ENCODE measurements around the gene DHX58. TPM values are rescaled to one million over a fixed set of nuclear protein-coding genes. Genes with fewer than 3 reads are reported as not detected.

Gene DHX58
- total RNA-seq: 2.5 and 2.8 TPM in 2 replicates

GRCh38 chr17:42112552-42113176, at the start of gene DHX58:
Gene DHX58, minus strand, starts transcription at chr17:42112714. Its CDS starts 822 bp downstream, at chr17:42111892.

GRCh38 chr17:42122371-42123303, 10.1 kb upstream of the DHX58 start, which contains the start of gene HSPB9:
Gene HSPB9, plus strand, starts transcription at chr17:42122804. Its CDS starts 47 bp downstream, at chr17:42122851.

GRCh38 chr17:42120770-42121769, 8.6 kb upstream of the DHX58 start, which contains the start of gene KAT2A:
Gene KAT2A, minus strand, starts transcription at chr17:42121367. Its CDS starts 63 bp downstream, at chr17:42121304.

DNA sequence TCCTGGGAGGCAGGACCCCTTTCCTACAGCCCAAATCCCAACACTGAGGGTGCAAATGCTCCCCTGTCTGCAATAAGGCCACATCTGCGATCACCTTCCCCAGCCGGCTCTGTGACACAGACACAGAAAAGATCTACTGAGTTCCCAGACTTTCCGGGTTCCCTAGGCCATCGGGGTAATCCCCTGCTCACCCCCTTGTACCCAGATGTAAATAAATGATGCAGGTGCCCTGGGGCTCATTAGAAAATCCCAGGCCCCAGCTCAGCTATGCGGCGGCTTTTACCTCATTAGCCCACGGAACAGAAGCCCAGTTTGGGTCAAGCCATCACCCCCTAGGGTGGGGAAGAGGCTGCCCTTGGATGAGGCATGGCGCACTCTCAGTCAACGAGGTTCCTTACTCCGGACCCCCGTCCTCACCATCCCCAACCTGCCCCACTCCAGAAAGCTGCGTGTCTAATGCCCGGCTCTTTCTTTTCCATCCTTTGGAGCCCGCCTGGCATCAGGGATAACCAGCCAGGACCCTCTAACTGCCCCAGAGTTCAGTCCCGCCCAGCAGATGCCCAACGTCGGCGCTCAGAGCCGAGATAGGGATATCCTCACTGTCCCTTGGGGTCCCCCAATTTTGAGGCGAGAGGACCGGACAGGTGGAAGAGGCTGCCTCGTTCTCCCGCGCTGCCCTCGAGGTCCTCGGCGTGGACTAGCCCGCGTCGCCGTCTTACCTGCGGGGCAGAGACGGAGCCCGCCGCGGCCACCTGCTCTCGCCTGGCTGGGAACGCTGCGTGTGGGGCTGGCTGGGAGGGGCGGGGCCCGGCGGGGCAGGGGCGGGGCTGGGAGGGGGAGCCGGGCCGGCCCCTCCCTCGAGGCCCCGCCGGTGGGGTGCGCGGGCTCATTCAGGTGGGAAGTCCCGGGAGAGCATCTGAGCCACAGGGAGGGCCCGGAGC, 14.6 kb downstream of the DHX58 start, which contains the start of gene ZNF385C:
TSS of gene ZNF385C (minus strand) at position 783 of the 941 bp plus-strand sequence. CDS start 35,417 bp downstream, outside the sequence.

Other genes with a start within 250 kb of the DHX58 start
- gene KLHL11, start 247.3 kb downstream of the DHX58 start, total RNA-seq: 26.1 and 37.9 TPM in 2 replicates
- 159 and 189 TPM in 2 replicates for gene ACLY, start 193.8 kb downstream of the DHX58 start, total RNA-seq
- 0.11 and 0.34 TPM in 2 replicates for gene ODAD4, start 182.1 kb downstream of the DHX58 start, total RNA-seq
- 49.5 and 55.5 TPM in 2 replicates for gene CNP, start 145.9 kb downstream of the DHX58 start, total RNA-seq
- 63.2 and 84.4 TPM in 2 replicates for gene DNAJC7, start 95.3 kb downstream of the DHX58 start, total RNA-seq
- 30.3 and 35.0 TPM in 2 replicates for gene NKIRAS2, start 92.6 kb downstream of the DHX58 start, total RNA-seq
- gene C17orf113, start 62.1 kb downstream of the DHX58 start, total RNA-seq: 0.22 and 0.26 TPM in 2 replicates
- not detected in 2 replicates for gene ZNF385C, start 14.2 kb downstream of the DHX58 start, total RNA-seq
- gene KAT2A, start 8.7 kb upstream of the DHX58 start, total RNA-seq: 4.9 and 8.3 TPM in 2 replicates
- under 0.01 TPM in 1 of 2 replicates, not detected in the other for gene HSPB9, start 10.1 kb upstream of the DHX58 start, total RNA-seq
- gene RAB5C, start 42.3 kb upstream of the DHX58 start, total RNA-seq: 72.4 and 77.7 TPM in 2 replicates
- under 0.01 TPM in 2 replicates for gene KCNH4, start 68.4 kb upstream of the DHX58 start, total RNA-seq
- not detected in 2 replicates for gene HCRT, start 72.7 kb upstream of the DHX58 start, total RNA-seq
- 17.2 and 27.1 TPM in 2 replicates for gene GHDC, start 81.8 kb upstream of the DHX58 start, total RNA-seq
- 32.8 and 33.8 TPM in 2 replicates for gene STAT5B, start 163.7 kb upstream of the DHX58 start, total RNA-seq
- gene STAT5A, start 175.8 kb upstream of the DHX58 start, total RNA-seq: 44.3 and 56.0 TPM in 2 replicates